Measurements from ENCODE around the gene MIA2.

- TF ChIP-seq FOXP2 (optimal IDR thresholded peaks at IDR 0.05; ENCODE audit: borderline replicate concordance, extremely low read depth, extremely low read length, insufficient read depth) (no peak), POLR2AphosphoS5 (IDR thresholded peaks at IDR 0.05; ENCODE audit: low read depth, low read length) (no peak), TAF1 (IDR thresholded peaks at IDR 0.05; ENCODE audit: borderline replicate concordance, insufficient read depth, low read length) (no peak), SIN3A (IDR thresholded peaks at IDR 0.05; ENCODE audit: borderline replicate concordance, insufficient read depth, low read length) (no peak)
Measured at GRCh38 chr14:39229222-39229543, 4.5 kb upstream of the MIA2 start.

Measured in PFSK-1 (cell line).